PC-9 (cell line): ENCODE data around the gene UPF2. TPM values are rescaled to one million over a fixed set of nuclear protein-coding genes. Genes with fewer than 3 reads are reported as not detected.

ENCODE experiments used
- BruUV-seq: library from RNA; stranded (reverse); fragments of 400-500 nt; replicated peaks from 2 replicates; lab custom pipeline; 2021; lab: Mats Ljungman, UMichigan
- CTCF ChIA-PET: fragments of 300-600 bp; sonication (Branson Sonifier 250); formaldehyde crosslinking; loops from one replicate; lab custom pipeline; 2022; ENCODE audit warnings: antibody characterized with exemption; lab: Charles Lee
- POLR2A ChIA-PET: fragments of 300-600 bp; sonication (Branson Sonifier 250); formaldehyde crosslinking; loops from one replicate; lab custom pipeline; 2022; ENCODE audit warnings: antibody characterized with exemption; ENCODE audit not compliant: unreplicated experiment; lab: Charles Lee
- DNase-seq, 2 experiments: peaks; one replicate each; pipeline versions ENCODE4 v3.0.0 to v3.0.0-alpha.2; 2015 to 2022; ENCODE audit warnings: mixed read lengths in 1 of 2
- H2AFZ ChIP-seq: fragments of 200-600 bp; sonication (generic); 2 replicates; pipeline ENCODE4 v1.8.1; 2017; ENCODE audit warnings: antibody characterized with exemption
- H3F3A ChIP-seq: fragments of 200-600 bp; sonication (generic); 2 replicates; pipeline ENCODE4 v1.8.1; 2017; ENCODE audit warnings: antibody characterized with exemption, mild to moderate bottlenecking, low read depth; ENCODE audit not compliant: insufficient read depth
- H3K27ac ChIP-seq: fragments of 200-600 bp; sonication (generic); 2 replicates; pipeline ENCODE4 v1.6.1; 2016; ENCODE audit warnings: mixed run types
- H3K27me3 ChIP-seq: fragments of 200-600 bp; sonication (generic); 2 replicates; pipeline ENCODE4 v1.6.1; 2016; ENCODE audit warnings: low read depth, mixed run types; ENCODE audit not compliant: insufficient read depth
- H3K36me3 ChIP-seq: fragments of 200-600 bp; sonication (generic); 2 replicates; pipeline ENCODE4 v1.6.1; 2016; ENCODE audit warnings: low read depth, mixed run types
- H3K4me1 ChIP-seq: fragments of 200-600 bp; sonication (generic); replicated peaks from 2 replicates; pipeline ENCODE4 v1.6.1; 2016; ENCODE audit warnings: mixed run types; ENCODE audit not compliant: insufficient read depth
- H3K4me2 ChIP-seq: fragments of 200-600 bp; sonication (generic); 2 replicates; pipeline ENCODE4 v1.6.1; 2017; ENCODE audit warnings: mixed run types
- H3K4me3 ChIP-seq: fragments of 200-600 bp; sonication (generic); 2 replicates; pipeline ENCODE4 v1.6.1; 2016; ENCODE audit warnings: mixed run types
- H3K79me2 ChIP-seq: fragments of 200-600 bp; sonication (generic); 2 replicates; pipeline ENCODE4 v1.6.1; 2017; ENCODE audit warnings: low read depth, mixed run types
- H3K9me2 ChIP-seq: fragments of 200-600 bp; sonication (generic); 2 replicates; pipeline ENCODE4 v1.8.1; 2017; ENCODE audit warnings: mild to moderate bottlenecking; ENCODE audit not compliant: insufficient read depth
- H3K9me3 ChIP-seq: fragments of 200-600 bp; sonication (generic); 2 replicates; pipeline ENCODE4 v1.8.1; 2016; ENCODE audit warnings: low read depth; ENCODE audit not compliant: insufficient read depth
- H4K20me1 ChIP-seq: fragments of 200-600 bp; sonication (generic); 2 replicates; pipeline ENCODE4 v1.8.1; 2017; ENCODE audit not compliant: insufficient read depth
- CTCF ChIP-seq: fragments of 200-600 bp; sonication (generic); conservative IDR thresholded peaks from 2 replicates; pipeline ENCODE4 v1.6.1; 2017; ENCODE audit warnings: mixed run types, antibody characterized with exemption, mild to moderate bottlenecking, moderate library complexity
- EZH2 ChIP-seq: fragments of 200-600 bp; sonication (generic); IDR thresholded peaks from 2 replicates; pipeline ENCODE4 v1.8.0; 2017; ENCODE audit warnings: antibody characterized with exemption, low read depth
- intact Hi-C: fragments of 100-400 bp; cut with micrococcal nuclease; formaldehyde crosslinking; loops from one replicate; pipeline ENCODE4 v1.10.0; 2022; ENCODE audit not compliant: unreplicated experiment
- total RNA-seq: library from RNA; stranded (reverse); gene quantifications from 2 replicates; pipeline ENCODE4 v1.2.3, GENCODE V29; 2021

The UPF2 gene
- total RNA-seq, 1 experiment from 2014 or later: 25.9 TPM

GRCh38 chr10:11885437-11886137, 157.0 kb downstream of the UPF2 start:
- Histone ChIP-seq H4K20me1 (no peaks in the 10 kb centered on the region), H3K27me3 (no peaks in the 10 kb centered on the region), H3K9me2 (no peaks in the 10 kb centered on the region), H3K4me1 (peaks cover 52% of the 10 kb centered on the region), H3K79me2 (no peaks in the 10 kb centered on the region), H3K4me2 (no peak overlapping the region), H3K4me3 (no peak overlapping the region), H3K27ac (no peak overlapping the region), H3F3A (peaks cover 35% of the 10 kb centered on the region), H3K36me3 (no peaks in the 10 kb centered on the region), H2AFZ (no peak overlapping the region), H3K9me3 (no peaks in the 10 kb centered on the region)
- intact Hi-C loops: no loop called here
- ChIA-PET POLR2A (interaction anchor here (0.6 kb wide), 1 partner anchor 11 kb away, joined by 8 read pairs; no protein-coding TSS in a partner anchor), CTCF (interaction anchor here (0.9 kb wide), 1 partner anchor 101 kb away, joined by 3 read pairs; no protein-coding TSS in a partner anchor)
- TF ChIP-seq EZH2: no peak
- TF ChIP-seq CTCF: no peak
- no TSS peak for BruUV-seq
- no peak for DNase-seq

- Histone ChIP-seq H3K79me2 (no peaks in the 10 kb centered on the region), H3K4me2 (no peak overlapping the region), H3K27ac (no peak overlapping the region), H3K4me1 (peaks cover 59% of the 10 kb centered on the region), H4K20me1 (no peaks in the 10 kb centered on the region), H3K27me3 (no peaks in the 10 kb centered on the region), H3K9me2 (no peaks in the 10 kb centered on the region), H3K36me3 (no peaks in the 10 kb centered on the region), H2AFZ (no peak overlapping the region), H3K4me3 (no peak overlapping the region), H3F3A (peaks cover 43% of the 10 kb centered on the region), H3K9me3 (no peaks in the 10 kb centered on the region)
- no peak for TF ChIP-seq CTCF
- TF ChIP-seq EZH2: no peak
- DNase-seq: no peak
- no TSS peak for BruUV-seq
- intact Hi-C loops: no loop called here
- ChIA-PET POLR2A (no interaction called here), CTCF (no interaction called here)
Observed at GRCh38 chr10:11884706-11885423, 157.7 kb downstream of the UPF2 start.

- Histone ChIP-seq H3K4me2 (peak overlapping the region; percentile 73), H3K9me3 (no peaks in the 10 kb centered on the region), H3K36me3 (no peaks in the 10 kb centered on the region), H3K79me2 (0 out of 2 replicates have a peak, but pooled peaks cover 3% of the 10 kb centered on the region), H3K27ac (peak overlapping the region; percentile 100), H3K27me3 (no peaks in the 10 kb centered on the region), H3K9me2 (no peaks in the 10 kb centered on the region), H3F3A (peaks cover 43% of the 10 kb centered on the region), H2AFZ (no peak overlapping the region), H3K4me1 (peaks cover 77% of the 10 kb centered on the region), H3K4me3 (no peak overlapping the region), H4K20me1 (no peaks in the 10 kb centered on the region)
- CTCF ChIA-PET: interaction anchor here (0.5 to 2.6 kb wide), 3 partner anchors 15 to 245 kb away, joined by 3 to 12 read pairs (median 11); no protein-coding TSS in a partner anchor
- POLR2A ChIA-PET: interaction anchor here (0.5 kb wide), 1 partner anchor 97 kb away, joined by 3 read pairs; no protein-coding TSS in a partner anchor
- intact Hi-C loops: loop anchor here (1.0 kb wide), 2 partner anchors 9 to 15 kb away; no protein-coding TSS in a partner anchor
- TSS peak; percentile 97 for BruUV-seq
- TF ChIP-seq CTCF: no peak
- TF ChIP-seq EZH2: no peak
- peak in 1 of 2 experiments; percentile 28 for DNase-seq
Observed at GRCh38 chr10:11882646-11883375, 159.8 kb downstream of the UPF2 start.
